ENCODE measurements around the gene WDPCP. TPM values are rescaled to one million over a fixed set of nuclear protein-coding genes. Genes with fewer than 3 reads are reported as not detected.
A peak's percentile ranks its signal among the peaks of the same experiment; 100 is the strongest.

The WDPCP gene
- total RNA-seq, 3 donors from 2014 or later (not counting 1 experiment from before 2014, with no cell fraction given): 22.0 to 23.7 (median 22.9) TPM

DNA sequence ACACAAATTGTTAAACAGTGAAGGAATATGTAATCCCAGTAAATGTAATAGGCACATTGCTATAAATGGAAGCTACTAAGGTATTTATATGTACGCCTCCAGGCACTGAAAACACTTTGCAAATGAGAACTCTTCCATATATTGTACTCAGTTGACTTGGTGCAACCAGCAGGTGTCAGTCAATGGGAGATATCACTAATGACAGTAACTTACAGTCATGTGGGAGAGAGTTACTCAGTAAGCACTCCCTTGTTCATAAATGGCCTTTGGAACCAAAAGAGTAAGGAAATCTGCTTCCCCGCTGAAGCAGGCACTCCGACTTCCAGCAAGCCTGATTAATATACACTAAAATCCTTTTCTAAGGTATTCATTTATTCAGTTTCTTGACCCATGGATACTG lies 6.4 kb upstream of the WDPCP start:
- Histone ChIP-seq H3K4me3 (ENCODE audit: low read length) (no peak overlapping the region), H3K27me3 (ENCODE audit: control insufficient read depth, insufficient read depth, low read length) (no peaks in the 10 kb centered on the region), H3K36me3 (ENCODE audit: control insufficient read depth, insufficient read depth, low read length) (peaks cover 35% of the 10 kb centered on the region), H3K4me1 (ENCODE audit: control insufficient read depth, insufficient read depth, low read length) (peaks cover under 1% of the 10 kb centered on the region), H3K27ac (ENCODE audit: low read length) (no peak overlapping the region), H3K9me3 (ENCODE audit: control insufficient read depth, insufficient read depth, low read length) (no peaks in the 10 kb centered on the region)
- Mint-ChIP-seq H3K9me3 (no peaks in the 10 kb centered on the region), H3K4me3 (no peak overlapping the region), H3K27me3 (ENCODE audit: low read depth in 2 of 2) (no peaks in the 10 kb centered on the region), H3K4me1 (peaks cover 24 to 30% of the 10 kb centered on the region in 2 donors), H3K27ac (no peak overlapping the region), H3K36me3 (no peaks in the 10 kb centered on the region)
- DNase-seq: no peak
- WGBS (ENCODE audit: insufficient coverage): 100% methylated on average over 3 of the region's 3 CpGs
- intact Hi-C loops (cut with micrococcal nuclease): no loop called here
- ATAC-seq: no peak
- TF ChIP-seq, protein P1, sequence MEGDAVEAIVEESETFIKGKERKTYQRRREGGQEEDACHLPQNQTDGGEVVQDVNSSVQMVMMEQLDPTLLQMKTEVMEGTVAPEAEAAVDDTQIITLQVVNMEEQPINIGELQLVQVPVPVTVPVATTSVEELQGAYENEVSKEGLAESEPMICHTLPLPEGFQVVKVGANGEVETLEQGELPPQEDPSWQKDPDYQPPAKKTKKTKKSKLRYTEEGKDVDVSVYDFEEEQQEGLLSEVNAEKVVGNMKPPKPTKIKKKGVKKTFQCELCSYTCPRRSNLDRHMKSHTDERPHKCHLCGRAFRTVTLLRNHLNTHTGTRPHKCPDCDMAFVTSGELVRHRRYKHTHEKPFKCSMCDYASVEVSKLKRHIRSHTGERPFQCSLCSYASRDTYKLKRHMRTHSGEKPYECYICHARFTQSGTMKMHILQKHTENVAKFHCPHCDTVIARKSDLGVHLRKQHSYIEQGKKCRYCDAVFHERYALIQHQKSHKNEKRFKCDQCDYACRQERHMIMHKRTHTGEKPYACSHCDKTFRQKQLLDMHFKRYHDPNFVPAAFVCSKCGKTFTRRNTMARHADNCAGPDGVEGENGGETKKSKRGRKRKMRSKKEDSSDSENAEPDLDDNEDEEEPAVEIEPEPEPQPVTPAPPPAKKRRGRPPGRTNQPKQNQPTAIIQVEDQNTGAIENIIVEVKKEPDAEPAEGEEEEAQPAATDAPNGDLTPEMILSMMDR (IDR thresholded peaks at IDR 0.05): no peak

DNA sequence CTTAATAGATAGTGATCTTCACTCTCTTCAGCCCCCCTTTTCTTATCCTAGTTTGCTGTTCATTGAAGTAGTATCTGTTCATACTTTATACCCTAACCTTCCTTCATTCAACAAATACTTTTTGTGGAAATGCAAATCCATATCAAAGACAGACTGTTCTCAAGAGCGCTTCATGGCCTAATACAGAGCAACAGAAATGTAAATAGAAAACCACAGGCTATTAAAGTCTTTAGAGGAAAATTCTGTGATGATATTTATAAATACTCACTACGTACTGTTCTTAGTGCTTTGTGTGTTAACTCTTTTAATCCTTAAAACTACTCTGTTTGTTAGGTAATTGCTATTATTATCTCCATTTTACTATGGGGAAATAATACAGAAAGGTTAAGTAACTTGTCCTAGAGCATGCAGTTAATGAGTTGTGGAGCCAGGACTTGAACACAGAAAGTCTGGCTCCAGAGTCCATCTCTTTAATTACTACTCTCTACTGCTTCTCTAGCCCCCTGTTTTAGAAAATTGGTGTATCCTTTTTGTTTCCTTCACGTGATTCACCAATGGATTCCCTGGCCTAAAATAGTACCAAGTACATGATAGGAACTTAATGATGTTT lies 3.4 kb upstream of the WDPCP start:
- TF ChIP-seq, protein P1 (IDR thresholded peaks at IDR 0.05): no peak

DNA sequence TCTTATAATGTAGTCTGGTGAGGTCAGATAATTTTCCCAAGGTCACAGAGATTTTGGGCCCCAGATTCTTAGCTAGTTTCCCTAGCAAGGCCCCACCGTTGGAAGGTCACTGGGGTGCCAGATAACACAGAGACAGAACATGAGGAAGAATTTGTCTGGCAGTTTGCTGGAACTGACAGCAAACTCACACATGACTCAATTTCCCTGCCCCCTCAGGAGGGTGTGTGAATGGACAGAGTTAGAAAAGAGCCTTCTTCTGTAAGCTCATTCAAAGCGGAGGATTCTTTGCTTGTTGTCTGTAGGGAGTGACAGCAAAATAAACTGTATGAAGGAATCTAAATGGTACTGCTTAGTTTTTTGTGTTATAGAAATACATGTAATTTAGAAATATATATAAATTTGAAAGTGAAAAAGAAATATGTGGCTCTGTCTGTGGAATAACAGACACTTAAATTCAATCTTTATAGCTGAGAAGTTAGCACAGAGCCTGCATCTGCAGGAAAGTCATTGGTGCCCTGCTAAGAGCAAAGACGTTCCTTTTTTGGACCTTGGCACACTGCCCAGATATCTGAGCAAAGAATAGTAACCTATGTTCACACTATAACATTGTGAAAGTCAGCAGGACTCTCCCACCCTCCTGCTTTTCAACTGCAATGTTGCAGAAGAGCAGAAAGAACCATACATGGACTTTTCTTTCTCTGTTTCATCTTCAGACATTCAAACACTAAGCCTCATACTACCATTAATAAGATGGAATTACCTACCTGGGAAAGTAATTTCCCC lies 2.5 kb upstream of the WDPCP start:
- H3K4me3 Mint-ChIP-seq: peak overlapping the region; percentile 100
- intact Hi-C loops (cut with micrococcal nuclease): no loop called here
- H3K27me3 ChIP-seq (ENCODE audit: control insufficient read depth, insufficient read depth, low read length): no peaks in the 10 kb centered on the region
- H3K27ac Mint-ChIP-seq: peak overlapping the region; percentile 15 to 99
- no peaks in the 10 kb centered on the region for H3K9me3 ChIP-seq (ENCODE audit: control insufficient read depth, insufficient read depth, low read length)
- no peak overlapping the region for H3K4me3 ChIP-seq (ENCODE audit: low read length)
- no peak overlapping the region for H3K27ac ChIP-seq (ENCODE audit: low read length)
- H3K27me3 Mint-ChIP-seq (ENCODE audit: low read depth in 2 of 2): no peaks in the 10 kb centered on the region
- ATAC-seq: no peak
- peaks cover 8% of the 10 kb centered on the region for H3K4me1 ChIP-seq (ENCODE audit: control insufficient read depth, insufficient read depth, low read length)
- H3K36me3 ChIP-seq (ENCODE audit: control insufficient read depth, insufficient read depth, low read length): peaks cover 17% of the 10 kb centered on the region
- no peaks in the 10 kb centered on the region for H3K9me3 Mint-ChIP-seq
- peaks cover 53 to 54% of the 10 kb centered on the region in 2 donors for H3K4me1 Mint-ChIP-seq
- WGBS (ENCODE audit: insufficient coverage): 64% methylated on average over 3 of the region's 3 CpGs
- no peaks in the 10 kb centered on the region for H3K36me3 Mint-ChIP-seq
- TF ChIP-seq, protein P1 (IDR thresholded peaks at IDR 0.05): no peak
- DNase-seq: no peak

More for the DNA sequence above, 3.4 kb upstream of the WDPCP start:
- peaks cover 8% of the 10 kb centered on the region for H3K4me1 ChIP-seq (ENCODE audit: control insufficient read depth, insufficient read depth, low read length)
- Mint-ChIP-seq H3K4me1 (peaks cover 52 to 56% of the 10 kb centered on the region in 2 donors), H3K27me3 (ENCODE audit: low read depth in 2 of 2) (no peaks in the 10 kb centered on the region), H3K4me3 (no peak overlapping the region), H3K9me3 (no peaks in the 10 kb centered on the region), H3K27ac (peak overlapping the region; percentile 15 to 46), H3K36me3 (no peaks in the 10 kb centered on the region)
- no peaks in the 10 kb centered on the region for H3K27me3 ChIP-seq (ENCODE audit: control insufficient read depth, insufficient read depth, low read length)
- H3K4me3 ChIP-seq (ENCODE audit: low read length): no peak overlapping the region
- DNase-seq (no peak), ATAC-seq (no peak)
- intact Hi-C loops (cut with micrococcal nuclease): no loop called here
- H3K27ac ChIP-seq (ENCODE audit: low read length): no peak overlapping the region
- H3K36me3 ChIP-seq (ENCODE audit: control insufficient read depth, insufficient read depth, low read length): peaks cover 21% of the 10 kb centered on the region
- WGBS (ENCODE audit: insufficient coverage): 89% methylated on average over 1 of the region's 3 CpGs
- no peaks in the 10 kb centered on the region for H3K9me3 ChIP-seq (ENCODE audit: control insufficient read depth, insufficient read depth, low read length)
